ENCODE data around the gene SAMHD1. TPM values are rescaled to one million over a fixed set of nuclear protein-coding genes. Genes with fewer than 3 reads are reported as not detected.
"Not testable (repeated sequence)": the region's sequence is repeated elsewhere in the genome, so short reads cannot be mapped to it uniquely, and the experiment has no call there.

Gene SAMHD1
- total and polyA plus RNA-seq, 10 donors = 52.3 to 238 (median 195) TPM

DNA sequence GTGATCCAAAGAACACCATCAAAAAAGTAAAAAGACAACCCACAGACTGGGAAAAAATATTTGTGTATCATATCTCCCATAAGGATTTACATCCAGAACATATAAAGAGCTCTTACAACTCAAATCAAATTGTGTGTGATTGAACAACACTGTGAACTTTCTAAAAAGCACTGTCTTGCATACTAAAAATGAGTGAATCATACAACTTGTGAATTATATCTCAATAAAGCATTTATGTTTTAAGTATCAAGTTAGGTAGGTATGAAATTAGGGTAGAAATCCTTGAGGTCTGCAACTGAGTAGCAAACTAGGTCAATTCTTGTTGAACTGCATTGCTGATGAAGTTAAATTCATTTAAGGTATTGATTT lies 14.1 kb downstream of the SAMHD1 start:
- H3K9me3 ChIP-seq = no peaks in the 10 kb centered on the region
- no peak for DNase-seq
- peaks cover 0 to 100% (median 47%) of the 10 kb centered on the region in 6 donors for H3K36me3 ChIP-seq
- peak overlapping the region in 5 of 8 donors; percentile 21 to 98 (median 49) for H3K27ac ChIP-seq
- no peaks in the 10 kb centered on the region for H3K27me3 ChIP-seq (replicated peaks in 1 of 7)
- TF ChIP-seq POLR2A (IDR thresholded peaks at IDR 0.05) (no peak), POLR2AphosphoS5 (IDR thresholded peaks at IDR 0.05) (no peak)
- TF ChIP-seq, protein P1, sequence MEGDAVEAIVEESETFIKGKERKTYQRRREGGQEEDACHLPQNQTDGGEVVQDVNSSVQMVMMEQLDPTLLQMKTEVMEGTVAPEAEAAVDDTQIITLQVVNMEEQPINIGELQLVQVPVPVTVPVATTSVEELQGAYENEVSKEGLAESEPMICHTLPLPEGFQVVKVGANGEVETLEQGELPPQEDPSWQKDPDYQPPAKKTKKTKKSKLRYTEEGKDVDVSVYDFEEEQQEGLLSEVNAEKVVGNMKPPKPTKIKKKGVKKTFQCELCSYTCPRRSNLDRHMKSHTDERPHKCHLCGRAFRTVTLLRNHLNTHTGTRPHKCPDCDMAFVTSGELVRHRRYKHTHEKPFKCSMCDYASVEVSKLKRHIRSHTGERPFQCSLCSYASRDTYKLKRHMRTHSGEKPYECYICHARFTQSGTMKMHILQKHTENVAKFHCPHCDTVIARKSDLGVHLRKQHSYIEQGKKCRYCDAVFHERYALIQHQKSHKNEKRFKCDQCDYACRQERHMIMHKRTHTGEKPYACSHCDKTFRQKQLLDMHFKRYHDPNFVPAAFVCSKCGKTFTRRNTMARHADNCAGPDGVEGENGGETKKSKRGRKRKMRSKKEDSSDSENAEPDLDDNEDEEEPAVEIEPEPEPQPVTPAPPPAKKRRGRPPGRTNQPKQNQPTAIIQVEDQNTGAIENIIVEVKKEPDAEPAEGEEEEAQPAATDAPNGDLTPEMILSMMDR (IDR thresholded peaks at IDR 0.05 in 8 of 11, conservative IDR thresholded peaks at IDR 0.05 in 3 of 11) = no peak
- H3K4me1 ChIP-seq = peaks cover 13 to 96% (median 66%) of the 10 kb centered on the region in 6 donors
- H3K4me3 ChIP-seq = no peak overlapping the region
- intact Hi-C loops (cut with DNase I; ENCODE audit: low total_unique reads) = no loop called here

DNA sequence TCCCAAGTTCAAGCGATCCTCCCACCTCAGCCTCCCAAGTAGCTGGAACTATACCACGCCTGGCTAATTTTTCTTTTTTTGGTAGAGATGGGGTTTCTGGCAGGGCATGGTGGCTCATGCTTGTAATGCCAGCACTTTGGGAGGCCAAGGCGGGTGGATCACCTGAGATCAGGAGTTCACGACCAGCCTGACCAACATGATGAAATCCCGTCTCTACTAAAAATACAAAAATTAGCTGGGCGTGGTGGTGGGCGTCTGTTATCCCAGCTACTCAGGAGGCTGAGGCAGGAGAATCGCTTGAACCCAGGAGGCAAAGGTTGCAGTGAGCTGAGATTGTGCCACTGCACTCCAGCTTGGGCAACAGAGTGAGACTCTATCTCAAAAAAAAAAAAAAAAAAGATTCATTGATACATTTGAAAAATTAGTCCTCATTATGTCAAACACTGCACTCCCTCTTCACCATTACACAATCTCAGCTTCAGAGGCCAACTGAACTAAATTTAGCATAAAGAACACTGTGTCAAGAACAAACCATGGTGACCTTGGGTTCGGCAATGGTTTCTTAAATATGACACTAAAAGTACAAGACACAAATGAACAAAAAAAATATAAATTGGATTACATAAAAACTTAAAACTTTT lies 14.6 kb downstream of the SAMHD1 start:
- peak; percentile 23 for DNase-seq
- intact Hi-C loops (cut with DNase I; ENCODE audit: low total_unique reads); H3K9me3 ChIP-seq; H3K27me3 ChIP-seq (replicated peaks in 1 of 7); H3K4me3 ChIP-seq: not testable (repeated sequence)
- H3K36me3 ChIP-seq = peaks cover 0 to 100% (median 47%) of the 10 kb centered on the region in 6 donors
- 76 to 90% (median 85%) methylated on average over 9 of the region's 9 CpGs for WGBS, 5 donors
- peaks cover 13 to 96% (median 63%) of the 10 kb centered on the region in 6 donors for H3K4me1 ChIP-seq
- peak overlapping the region in 5 of 8 donors; percentile 21 to 98 (median 49) for H3K27ac ChIP-seq

DNA sequence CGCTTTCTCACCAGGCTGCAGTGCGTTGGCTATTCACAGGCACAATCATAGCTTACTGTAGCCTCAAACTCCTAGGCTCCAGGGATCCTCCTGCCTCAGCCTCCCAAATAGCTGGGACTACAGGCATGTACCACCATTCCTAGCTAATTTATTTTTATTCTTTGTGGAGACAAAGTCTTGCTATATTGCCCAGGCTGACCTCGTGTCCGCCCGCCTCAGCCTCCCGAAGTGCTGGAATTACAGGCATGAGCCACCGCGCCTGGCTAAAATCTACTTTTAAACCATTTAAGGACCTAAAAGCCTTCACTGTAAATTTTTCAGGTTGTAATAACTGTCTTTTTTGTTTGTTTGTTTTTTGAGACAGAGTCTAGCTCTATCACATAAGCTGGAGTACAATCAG lies 15.2 kb downstream of the SAMHD1 start:
- no peaks in the 10 kb centered on the region for H3K27me3 ChIP-seq (replicated peaks in 1 of 7)
- no peaks in the 10 kb centered on the region for H3K9me3 ChIP-seq
- peaks cover 13 to 96% (median 58%) of the 10 kb centered on the region in 6 donors for H3K4me1 ChIP-seq
- TF ChIP-seq, protein P1 (IDR thresholded peaks at IDR 0.05 in 8 of 11, conservative IDR thresholded peaks at IDR 0.05 in 3 of 11) = no peak
- no peak for TF ChIP-seq POLR2A (IDR thresholded peaks at IDR 0.05)
- TF ChIP-seq POLR2AphosphoS5 (IDR thresholded peaks at IDR 0.05) = no peak
- H3K4me3 ChIP-seq = no peak overlapping the region
- 84 to 99% (median 89%) methylated on average over 8 of the region's 8 CpGs for WGBS, 5 donors
- peaks cover 0 to 100% (median 51%) of the 10 kb centered on the region in 6 donors for H3K36me3 ChIP-seq
- H3K27ac ChIP-seq = peak overlapping the region in 5 of 8 donors; percentile 1 to 98 (median 49)
- intact Hi-C loops (cut with DNase I; ENCODE audit: low total_unique reads) = no loop called here
- DNase-seq = peak; percentile 39

DNA sequence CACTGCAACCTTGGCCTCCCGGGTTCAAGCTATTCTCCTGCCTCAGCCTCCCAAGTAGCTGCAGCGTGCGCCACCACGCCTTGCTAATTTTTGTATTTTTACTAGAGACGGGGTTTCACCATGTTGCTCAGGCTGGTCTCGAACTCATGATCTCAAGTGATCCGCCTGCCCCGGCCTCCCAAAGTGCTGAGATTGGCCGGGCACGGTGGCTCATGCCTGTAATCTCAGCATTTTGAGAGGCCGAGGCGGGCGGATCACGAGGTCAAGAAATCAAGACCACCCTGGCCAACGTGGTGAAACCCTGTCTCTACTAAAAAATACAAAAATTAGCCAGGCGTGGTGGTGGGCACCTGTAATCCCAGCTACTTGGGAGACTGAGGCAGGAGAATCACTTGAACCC lies 17.9 kb downstream of the SAMHD1 start:
- DNase-seq = peak; percentile 60
- H3K27me3 ChIP-seq (replicated peaks in 1 of 7); intact Hi-C loops (cut with DNase I; ENCODE audit: low total_unique reads); H3K4me3 ChIP-seq; H3K9me3 ChIP-seq: not testable (repeated sequence)
- H3K27ac ChIP-seq = peak overlapping the region in 3 of 8 donors; percentile 2 to 80 (median 21)
- peaks cover 6 to 95% (median 40%) of the 10 kb centered on the region in 6 donors for H3K4me1 ChIP-seq
- peak in 1 of 3 donors; percentile 21 for TF ChIP-seq POLR2AphosphoS5 (IDR thresholded peaks at IDR 0.05)
- 94 to 97% (median 95%) methylated on average over 16 of the region's 16 CpGs for WGBS, 5 donors
- H3K36me3 ChIP-seq = peaks cover 0 to 100% (median 63%) of the 10 kb centered on the region in 6 donors

DNA sequence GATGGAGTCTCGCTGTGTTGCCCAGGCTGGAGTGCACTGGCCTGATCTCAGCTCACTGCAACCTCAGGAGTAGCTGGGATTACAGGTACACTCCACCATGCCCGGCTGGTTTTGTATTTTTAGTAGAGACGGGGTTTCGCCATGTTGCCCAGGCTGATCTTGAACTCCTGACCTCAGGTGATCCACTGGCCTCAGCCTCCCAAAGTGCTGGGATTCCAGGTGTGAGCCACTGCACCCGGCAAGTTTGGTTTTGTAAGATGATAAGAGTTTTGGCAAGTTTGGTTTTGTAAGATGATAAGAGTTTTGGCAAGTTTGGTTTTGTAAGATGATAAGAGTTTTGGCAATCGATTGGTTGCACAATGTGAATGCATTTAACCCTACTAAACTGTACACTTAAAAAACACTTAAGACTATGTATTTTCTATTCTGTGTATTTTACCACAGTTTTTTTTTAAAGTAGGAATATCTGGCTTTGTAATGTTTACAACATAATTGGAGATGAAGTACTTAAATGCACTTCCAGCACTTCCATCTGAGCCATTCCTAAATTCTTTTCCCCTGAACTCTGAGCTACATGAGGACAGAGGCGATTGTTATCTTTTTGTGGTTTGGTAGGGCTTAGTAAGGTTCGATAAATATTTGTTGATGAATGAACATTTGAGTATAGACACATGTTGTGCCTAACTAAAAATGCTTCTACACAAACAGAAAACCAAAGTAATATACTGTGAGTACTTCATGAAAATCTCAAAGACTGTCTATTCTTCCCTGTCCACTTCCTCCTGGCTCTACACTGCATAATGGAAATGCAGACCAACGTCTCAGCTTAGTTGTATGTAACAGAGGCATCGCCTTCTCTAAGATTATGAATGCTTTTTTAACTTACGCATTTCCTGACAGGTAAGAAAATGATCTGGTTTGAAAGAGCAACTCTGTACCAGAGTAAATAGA lies 18.8 kb downstream of the SAMHD1 start:
- H3K4me1 ChIP-seq = peaks cover 6 to 91% (median 34%) of the 10 kb centered on the region in 6 donors
- H3K36me3 ChIP-seq = peaks cover 0 to 100% (median 72%) of the 10 kb centered on the region in 6 donors
- TF ChIP-seq, protein P1 (IDR thresholded peaks at IDR 0.05 in 8 of 11, conservative IDR thresholded peaks at IDR 0.05 in 3 of 11) = no peak
- TF ChIP-seq POLR2A (IDR thresholded peaks at IDR 0.05) (no peak), POLR2AphosphoS5 (IDR thresholded peaks at IDR 0.05) (no peak)
- 70 to 80% (median 80%) methylated on average over 11 of the region's 11 CpGs for WGBS, 5 donors
- H3K9me3 ChIP-seq = no peaks in the 10 kb centered on the region
- intact Hi-C loops (cut with DNase I; ENCODE audit: low total_unique reads) = no loop called here
- no peaks in the 10 kb centered on the region for H3K27me3 ChIP-seq (replicated peaks in 1 of 7)
- no peak overlapping the region for H3K4me3 ChIP-seq
- peak overlapping the region in 4 of 8 donors; percentile 2 to 80 (median 46) for H3K27ac ChIP-seq
- DNase-seq = peak; percentile 19

DNA sequence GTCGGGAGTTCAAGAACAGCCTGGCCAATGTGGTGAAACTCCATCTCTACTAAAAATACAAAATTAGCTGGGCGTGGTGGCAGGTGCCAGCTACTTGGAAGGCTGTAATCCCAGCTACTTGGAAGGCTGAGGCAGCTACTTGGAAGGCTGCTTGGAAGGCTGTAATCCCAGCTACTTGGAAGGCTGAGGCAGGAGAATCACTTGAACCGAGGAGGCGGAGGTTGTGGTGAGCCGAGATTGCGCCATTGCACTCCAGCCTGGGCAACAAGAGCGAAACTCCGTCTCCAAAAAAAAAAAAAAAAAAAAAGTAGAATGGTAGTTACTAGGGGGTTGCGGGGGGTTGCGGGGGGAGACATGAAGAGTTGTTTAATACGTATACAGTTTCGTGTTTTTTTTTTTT lies 19.4 kb downstream of the SAMHD1 start:
- DNase-seq; H3K9me3 ChIP-seq; H3K27me3 ChIP-seq (replicated peaks in 1 of 7); intact Hi-C loops (cut with DNase I; ENCODE audit: low total_unique reads); H3K4me3 ChIP-seq: not testable (repeated sequence)
- WGBS, 5 donors = 75 to 93% (median 83%) methylated on average over 12 of the region's 12 CpGs
- peaks cover under 1 to 91% (median 30%) of the 10 kb centered on the region in 6 donors for H3K4me1 ChIP-seq
- peak overlapping the region in 7 of 8 donors; percentile 29 to 88 (median 77) for H3K27ac ChIP-seq
- H3K36me3 ChIP-seq = peaks cover 0 to 100% (median 77%) of the 10 kb centered on the region in 6 donors

Data from spleen (tissue), 11 donors.